Measurements from ENCODE around the gene KDM2B. TPM values are rescaled to one million over a fixed set of nuclear protein-coding genes. Genes with fewer than 3 reads are reported as not detected.
"Not testable (repeated sequence)": the region's sequence is repeated elsewhere in the genome, so short reads cannot be mapped to it uniquely, and the experiment has no call there.

Gene KDM2B
- total RNA-seq, 2 donors from 2014 or later, result 18.1 to 39.3 TPM

DNA sequence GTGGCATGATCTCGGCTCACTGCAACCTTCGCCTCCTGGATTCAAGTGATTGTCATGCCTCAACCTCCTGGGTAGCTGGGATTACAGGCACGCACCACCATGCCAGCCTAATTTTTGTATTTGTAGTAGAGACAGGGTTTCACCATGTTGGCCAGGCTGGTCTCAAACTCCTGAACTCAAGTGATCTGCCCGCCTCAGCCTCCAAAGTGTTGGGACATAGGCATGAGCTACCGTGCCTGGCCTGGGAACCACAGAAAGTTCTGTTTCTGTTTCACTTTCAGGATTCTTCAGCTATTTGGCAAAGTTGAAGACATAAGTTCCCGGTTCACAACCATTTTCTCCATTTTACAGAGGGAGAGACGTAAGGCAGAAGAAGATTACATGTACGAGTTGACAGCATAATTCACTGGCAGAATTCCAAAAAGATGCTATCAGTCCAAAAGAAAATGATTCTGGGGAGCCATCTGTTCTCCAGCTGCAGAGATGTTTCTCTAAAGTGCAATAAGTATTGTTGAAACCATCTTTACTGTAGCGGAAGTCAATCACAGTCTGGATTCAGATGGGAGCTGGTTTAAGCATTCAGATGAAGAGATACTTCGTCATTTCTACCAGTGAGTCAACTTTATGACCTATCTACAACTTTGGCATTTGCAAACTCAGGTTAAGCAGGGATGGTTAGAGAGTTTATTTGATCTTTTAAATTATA, 189.1 kb downstream of the KDM2B start:
- H3K36me3 ChIP-seq, result no peaks in the 10 kb centered on the region
- TF ChIP-seq POLR2A (IDR thresholded peaks at IDR 0.05) (no peak), POLR2AphosphoS5 (IDR thresholded peaks at IDR 0.05) (no peak)
- TF ChIP-seq, protein P1, sequence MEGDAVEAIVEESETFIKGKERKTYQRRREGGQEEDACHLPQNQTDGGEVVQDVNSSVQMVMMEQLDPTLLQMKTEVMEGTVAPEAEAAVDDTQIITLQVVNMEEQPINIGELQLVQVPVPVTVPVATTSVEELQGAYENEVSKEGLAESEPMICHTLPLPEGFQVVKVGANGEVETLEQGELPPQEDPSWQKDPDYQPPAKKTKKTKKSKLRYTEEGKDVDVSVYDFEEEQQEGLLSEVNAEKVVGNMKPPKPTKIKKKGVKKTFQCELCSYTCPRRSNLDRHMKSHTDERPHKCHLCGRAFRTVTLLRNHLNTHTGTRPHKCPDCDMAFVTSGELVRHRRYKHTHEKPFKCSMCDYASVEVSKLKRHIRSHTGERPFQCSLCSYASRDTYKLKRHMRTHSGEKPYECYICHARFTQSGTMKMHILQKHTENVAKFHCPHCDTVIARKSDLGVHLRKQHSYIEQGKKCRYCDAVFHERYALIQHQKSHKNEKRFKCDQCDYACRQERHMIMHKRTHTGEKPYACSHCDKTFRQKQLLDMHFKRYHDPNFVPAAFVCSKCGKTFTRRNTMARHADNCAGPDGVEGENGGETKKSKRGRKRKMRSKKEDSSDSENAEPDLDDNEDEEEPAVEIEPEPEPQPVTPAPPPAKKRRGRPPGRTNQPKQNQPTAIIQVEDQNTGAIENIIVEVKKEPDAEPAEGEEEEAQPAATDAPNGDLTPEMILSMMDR (IDR thresholded peaks at IDR 0.05), result no peak
- H3K4me3 ChIP-seq, result no peak overlapping the region
- no peak for DNase-seq (ENCODE audit: low spot score)
- H3K4me1 ChIP-seq (replicated peaks), result no peaks in the 10 kb centered on the region
- no peak overlapping the region for H3K27ac ChIP-seq
- no peaks in the 10 kb centered on the region for H3K9me3 ChIP-seq
- no peaks in the 10 kb centered on the region for H3K27me3 ChIP-seq (replicated peaks; ENCODE audit: insufficient read depth)
- intact Hi-C loops (cut with DNase I), result no loop called here
- WGBS, result 47% methylated on average over 10 of the region's 10 CpGs

DNA sequence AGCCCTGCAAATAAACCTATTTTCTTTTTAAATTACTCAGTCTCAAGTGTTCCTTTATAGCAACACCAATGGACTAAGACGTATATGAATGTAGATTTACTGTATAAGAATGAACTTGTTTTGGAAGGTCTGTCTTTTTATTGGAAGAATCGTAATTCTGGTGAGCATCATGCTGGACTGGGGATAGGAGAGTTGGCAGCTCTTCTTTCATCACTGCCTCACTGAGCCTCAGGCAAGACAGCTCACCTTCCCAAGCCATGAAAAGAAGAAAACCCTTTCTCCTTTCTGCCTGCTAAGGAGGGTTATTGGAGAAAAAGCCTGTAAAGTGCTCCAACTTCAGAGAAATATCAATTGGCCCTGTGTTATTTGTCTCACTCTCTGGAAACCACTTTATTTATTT, 190.0 kb downstream of the KDM2B start:
- WGBS, result 55% methylated on average over 2 of the region's 2 CpGs
- no peaks in the 10 kb centered on the region for H3K27me3 ChIP-seq (replicated peaks; ENCODE audit: insufficient read depth)
- H3K36me3 ChIP-seq, result no peaks in the 10 kb centered on the region
- DNase-seq (ENCODE audit: low spot score), result no peak
- H3K27ac ChIP-seq, result no peak overlapping the region
- intact Hi-C loops (cut with DNase I), result no loop called here
- no peak for TF ChIP-seq POLR2A (IDR thresholded peaks at IDR 0.05)
- no peaks in the 10 kb centered on the region for H3K4me1 ChIP-seq (replicated peaks)
- H3K4me3 ChIP-seq, result no peak overlapping the region
- no peaks in the 10 kb centered on the region for H3K9me3 ChIP-seq

DNA sequence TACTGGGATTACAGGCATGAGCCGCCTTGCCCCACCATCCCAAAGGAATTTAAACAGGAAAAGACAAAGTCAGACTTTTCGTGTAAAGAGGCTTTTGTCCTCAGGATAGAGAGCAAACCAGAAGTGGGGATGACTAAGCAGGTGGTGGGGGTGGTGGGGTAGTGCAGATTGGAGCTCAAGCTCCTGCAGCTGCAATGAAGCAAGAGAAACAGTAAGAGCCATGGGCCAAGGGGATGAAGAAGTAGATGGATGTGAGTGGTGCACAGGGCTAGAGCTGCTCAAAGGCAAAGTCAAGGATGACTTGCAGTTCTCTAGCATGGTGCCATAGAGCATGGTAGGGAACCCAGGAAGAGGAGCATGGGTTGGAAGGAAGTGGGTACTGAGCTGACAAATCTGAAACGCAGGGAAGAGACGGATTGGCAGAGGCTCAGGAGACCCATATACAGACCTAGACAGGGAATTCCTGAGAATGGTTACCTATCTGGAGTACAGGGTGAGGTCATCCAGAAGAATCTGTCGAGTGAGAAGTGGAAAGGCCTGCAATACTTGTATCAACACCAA, 192.3 kb downstream of the KDM2B start:
- no peaks in the 10 kb centered on the region for H3K36me3 ChIP-seq
- intact Hi-C loops (cut with DNase I), result no loop called here
- H3K9me3 ChIP-seq, result no peaks in the 10 kb centered on the region
- no peaks in the 10 kb centered on the region for H3K27me3 ChIP-seq (replicated peaks; ENCODE audit: insufficient read depth)
- TF ChIP-seq POLR2A (IDR thresholded peaks at IDR 0.05), result no peak
- TF ChIP-seq, protein P1 (IDR thresholded peaks at IDR 0.05), result no peak
- TF ChIP-seq POLR2AphosphoS5 (IDR thresholded peaks at IDR 0.05), result no peak
- no peak overlapping the region for H3K27ac ChIP-seq
- H3K4me3 ChIP-seq, result no peak overlapping the region
- 69% methylated on average over 5 of the region's 5 CpGs for WGBS
- no peak for DNase-seq (ENCODE audit: low spot score)
- H3K4me1 ChIP-seq (replicated peaks), result no peaks in the 10 kb centered on the region

DNA sequence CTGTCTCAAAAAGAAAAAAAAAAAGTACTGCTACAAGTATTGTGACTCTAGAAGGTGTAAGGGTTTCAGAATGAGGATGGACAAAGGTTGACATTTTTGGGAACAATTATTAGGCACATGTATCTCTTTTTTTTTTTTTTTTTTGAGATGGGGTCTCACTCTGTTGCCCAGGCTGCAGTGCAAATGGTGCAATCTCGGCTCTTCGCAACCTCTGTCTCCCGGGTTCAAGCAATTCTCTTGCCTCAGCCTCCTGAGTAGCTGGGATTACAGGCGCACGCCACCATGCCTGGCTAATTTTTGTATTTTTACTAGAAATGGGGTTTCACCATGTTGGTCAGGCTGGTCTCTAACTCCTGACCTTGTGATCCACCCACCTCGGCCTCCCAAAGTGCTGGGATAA, 195.9 kb downstream of the KDM2B start:
- WGBS, result 70% methylated on average over 6 of the region's 6 CpGs

DNA sequence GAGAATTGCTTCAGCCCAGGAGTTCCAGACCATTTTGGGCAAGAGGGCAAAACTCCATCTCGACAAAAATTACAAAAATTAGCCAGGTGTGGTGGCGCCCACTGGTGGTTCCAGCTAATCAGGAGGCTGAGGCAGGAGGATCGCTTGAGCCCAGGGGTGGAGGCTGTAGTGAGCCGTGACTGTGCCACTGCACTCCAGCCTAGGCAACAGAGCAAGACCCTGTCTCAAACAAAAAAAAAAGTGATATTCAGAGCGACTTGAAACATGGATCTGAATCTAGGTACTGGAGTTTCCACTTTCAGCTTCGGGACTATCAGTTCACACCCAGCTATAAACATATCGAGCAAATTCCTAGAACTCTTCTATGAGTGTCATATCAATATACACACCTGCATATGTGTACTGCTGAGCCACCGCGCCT, 197.2 kb downstream of the KDM2B start:
- no peak overlapping the region for H3K27ac ChIP-seq
- H3K36me3 ChIP-seq, result no peaks in the 10 kb centered on the region
- intact Hi-C loops (cut with DNase I), result no loop called here
- H3K9me3 ChIP-seq, result no peaks in the 10 kb centered on the region
- no peak for DNase-seq (ENCODE audit: low spot score)
- H3K27me3 ChIP-seq (replicated peaks; ENCODE audit: insufficient read depth), result no peaks in the 10 kb centered on the region
- no peak for TF ChIP-seq POLR2AphosphoS5 (IDR thresholded peaks at IDR 0.05)
- 92% methylated on average over 9 of the region's 9 CpGs for WGBS
- no peak overlapping the region for H3K4me3 ChIP-seq
- H3K4me1 ChIP-seq (replicated peaks), result no peaks in the 10 kb centered on the region

More for the DNA sequence above, 195.9 kb downstream of the KDM2B start:
- H3K4me3 ChIP-seq; H3K9me3 ChIP-seq; intact Hi-C loops (cut with DNase I); H3K27ac ChIP-seq; H3K36me3 ChIP-seq; H3K27me3 ChIP-seq (replicated peaks; ENCODE audit: insufficient read depth); DNase-seq (ENCODE audit: low spot score); H3K4me1 ChIP-seq (replicated peaks): not testable (repeated sequence)

DNA sequence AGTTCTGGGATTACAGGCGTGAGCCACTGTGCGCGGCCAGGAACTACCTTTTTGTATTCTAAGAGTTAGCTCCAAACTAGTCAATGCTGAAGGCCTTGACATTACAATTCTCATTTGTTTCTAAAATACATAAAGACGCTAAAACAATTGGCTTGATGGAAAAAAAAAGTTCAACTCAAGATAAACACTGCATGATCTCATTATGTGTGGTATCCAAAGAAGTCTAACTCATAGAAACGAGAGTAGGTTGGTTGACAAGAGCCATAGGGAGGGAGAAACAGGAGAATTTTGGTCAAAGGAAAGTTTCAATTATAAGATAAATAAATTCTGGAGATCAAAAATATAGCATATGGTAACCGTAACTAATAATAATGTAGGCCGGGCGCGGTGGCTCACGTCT, 200.9 kb downstream of the KDM2B start:
- H3K27me3 ChIP-seq (replicated peaks; ENCODE audit: insufficient read depth), result no peaks in the 10 kb centered on the region
- no peaks in the 10 kb centered on the region for H3K9me3 ChIP-seq
- intact Hi-C loops (cut with DNase I), result no loop called here
- no peak overlapping the region for H3K4me3 ChIP-seq
- H3K27ac ChIP-seq, result no peak overlapping the region
- no peaks in the 10 kb centered on the region for H3K4me1 ChIP-seq (replicated peaks)
- TF ChIP-seq, protein P1 (IDR thresholded peaks at IDR 0.05), result no peak
- no peak for TF ChIP-seq POLR2AphosphoS5 (IDR thresholded peaks at IDR 0.05)
- no peak for TF ChIP-seq POLR2A (IDR thresholded peaks at IDR 0.05)
- no peaks in the 10 kb centered on the region for H3K36me3 ChIP-seq
- DNase-seq (ENCODE audit: low spot score), result no peak
- WGBS, result 88% methylated on average over 10 of the region's 10 CpGs

Small RNAs within 50 kb of the gene (microRNA-seq; reads per million reads assigned to microRNA genes)
- not detected for gene MIR7107

Small RNAs within 50 kb of the gene (small RNA-seq; reads per million reads assigned to genes)
- 0 reads per million in 2 donors for gene RNU6-1004P

Other genes starting within 250 kb of the KDM2B start
- 100 to 1,000 TPM in 1 of 2 donors, 10 to 100 TPM in 1; 78.0 to 110 TPM for gene ANAPC5, start 228.6 kb downstream of the KDM2B start, total RNA-seq
- gene RNF34, start 180.9 kb downstream of the KDM2B start, total RNA-seq, result 10 to 100 TPM; 20.3 to 51.5 TPM
- 10 to 100 TPM in 1 of 2 donors, 1 to 10 TPM in 1; 5.5 to 71.1 TPM for gene ORAI1, start 45.5 kb upstream of the KDM2B start, total RNA-seq
- gene MORN3, start 88.6 kb upstream of the KDM2B start, total RNA-seq, result 1 to 10 TPM in 1 of 2 donors, not detected in 1; 1.5 TPM
- gene TMEM120B, start 131.7 kb upstream of the KDM2B start, total RNA-seq, result 10 to 100 TPM in 1 of 2 donors, 1 to 10 TPM in 1; 9.5 to 12.2 TPM
- gene RHOF, start 212.7 kb upstream of the KDM2B start, total RNA-seq, result 10 to 100 TPM in 1 of 2 donors, 1 to 10 TPM in 1; 9.5 to 23.5 TPM
- 10 to 100 TPM; 19.2 to 27.5 TPM for gene SETD1B, start 223.0 kb upstream of the KDM2B start, total RNA-seq

Measured in prostate gland (tissue), 2 donors.